Activated CD8-positive, alpha-beta memory T cell treated with anti-CD3 and anti-CD28 coated beads for 24 hours (primary cell): ENCODE results near the gene PIGN.

Experiments
- DNase-seq: peaks from one replicate; pipeline ENCODE4 v3.0.0-alpha.2; 2020

Gene PIGN

GRCh38 chr18:61998335-61998734 lies 188.5 kb downstream of the PIGN start:
- DNase-seq: no peak

DNA sequence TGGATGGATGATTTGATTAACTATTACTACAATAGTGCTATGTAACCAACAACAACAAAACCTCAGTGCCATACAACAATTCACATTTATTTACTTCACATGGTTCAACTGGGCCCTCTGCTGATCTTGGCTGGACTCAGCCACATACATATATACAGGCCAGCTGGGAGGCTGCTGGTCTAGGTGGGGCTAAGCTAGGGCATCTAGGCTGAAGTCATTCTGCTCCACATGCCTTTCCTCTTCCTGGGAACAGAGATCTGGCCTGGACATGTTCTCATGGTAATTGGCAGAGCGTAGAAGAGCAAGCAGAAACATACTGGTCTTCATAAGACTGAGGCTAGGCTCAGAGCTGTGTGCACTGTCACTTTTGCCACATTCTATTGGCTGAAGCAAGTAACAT lies 191.2 kb downstream of the PIGN start:
- no peak for DNase-seq

DNA sequence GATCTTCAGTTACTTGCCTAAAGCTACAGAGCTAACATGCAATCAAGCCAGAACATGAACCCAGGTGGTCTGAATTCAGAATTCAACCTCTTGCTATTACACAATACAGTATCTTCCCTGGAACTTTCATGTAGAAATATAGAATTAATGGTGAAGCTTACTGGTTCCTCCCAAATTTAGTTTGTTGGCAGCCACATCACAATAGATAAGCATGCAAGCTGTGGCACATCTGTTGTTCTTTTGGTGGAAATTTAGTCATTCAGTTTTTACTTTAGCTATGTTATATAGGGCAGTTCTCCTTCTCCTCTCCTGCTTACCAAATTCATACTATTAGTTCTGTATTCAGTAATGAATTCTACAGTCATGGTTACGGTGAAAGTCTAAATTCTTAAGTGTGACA lies 193.0 kb downstream of the PIGN start:
- DNase-seq: no peak

- DNase-seq: no peak
Observed at GRCh38 chr18:61992923-61993322, 193.9 kb downstream of the PIGN start.

DNA sequence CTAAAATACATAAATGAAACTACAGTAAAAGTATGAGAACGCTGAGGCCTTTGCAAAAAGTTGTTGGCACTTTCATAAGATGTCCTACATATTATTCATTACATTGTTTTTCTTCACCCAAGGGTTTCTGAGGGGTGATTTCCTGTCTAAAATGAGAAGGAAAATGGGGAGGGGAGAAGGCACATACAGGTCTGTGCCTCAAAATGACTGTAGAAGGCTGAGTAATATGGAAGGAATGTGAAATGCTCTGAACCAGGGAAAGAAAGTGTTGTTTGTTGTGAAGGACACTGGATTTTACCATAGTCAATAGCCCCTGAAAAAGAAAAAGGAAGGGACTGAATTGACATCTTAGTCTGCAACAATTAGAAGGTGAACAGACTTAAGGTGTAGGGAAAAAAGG lies 194.6 kb downstream of the PIGN start:
- DNase-seq: no peak

DNA sequence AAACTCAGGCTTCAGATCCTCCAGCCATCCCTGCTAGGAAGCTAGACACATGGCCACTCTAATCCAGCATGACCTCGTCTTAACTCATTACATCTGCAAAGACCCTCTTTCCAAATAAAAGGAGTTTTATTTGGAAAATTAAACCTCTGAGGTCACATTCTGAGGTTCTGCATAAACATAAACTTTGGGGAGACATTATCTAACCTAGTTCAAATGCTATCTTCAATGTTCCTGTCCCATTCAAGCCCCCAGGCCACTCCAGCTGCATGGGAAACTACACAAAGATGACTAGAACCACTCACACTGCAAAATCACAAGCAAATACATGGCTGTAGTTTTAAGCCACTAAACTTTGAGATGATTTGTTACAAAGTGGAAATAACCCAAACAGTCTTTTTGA lies 195.0 kb downstream of the PIGN start:
- no peak for DNase-seq

DNA sequence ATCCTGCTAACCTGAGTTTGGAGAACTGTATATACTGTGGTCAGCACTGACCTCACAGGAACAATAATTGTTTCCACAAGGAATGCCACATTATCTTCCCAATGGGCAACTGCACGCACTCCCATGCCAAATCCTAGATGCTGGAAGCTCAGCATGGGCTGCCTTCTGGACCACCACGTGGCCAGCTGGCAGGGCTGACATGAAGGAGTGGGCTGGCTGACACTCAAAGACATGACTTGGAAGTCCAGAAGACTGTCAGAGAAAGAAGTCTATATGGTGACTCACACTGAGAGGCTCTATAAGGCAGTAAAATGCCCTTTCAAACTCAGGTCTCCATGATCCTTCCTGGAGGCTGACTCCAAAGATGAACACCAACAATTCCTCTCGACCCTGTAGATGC lies 195.7 kb downstream of the PIGN start:
- no peak for DNase-seq
